Lung microvascular endothelial cell (primary cell): ENCODE measurements around the gene ROR1. TPM values are rescaled to one million over a fixed set of nuclear protein-coding genes. Genes with fewer than 3 reads are reported as not detected.

Source experiments
- DNase-seq, 2 donors: peaks; one replicate each; pipeline versions ENCODE4 v3.0.0 to v3.0.0-alpha.2; 2010; ENCODE audit warnings: low read depth in 2 of 2
- total RNA-seq: library from RNA; depleted of rRNA; stranded (reverse); fragments of >200 nt; gene quantifications from 2 replicates; pipeline ENCODE4 v1.2.1, GENCODE V29; 2014

Gene ROR1
- total RNA-seq, 1 donor from 2014 or later: under 0.01 TPM

DNA sequence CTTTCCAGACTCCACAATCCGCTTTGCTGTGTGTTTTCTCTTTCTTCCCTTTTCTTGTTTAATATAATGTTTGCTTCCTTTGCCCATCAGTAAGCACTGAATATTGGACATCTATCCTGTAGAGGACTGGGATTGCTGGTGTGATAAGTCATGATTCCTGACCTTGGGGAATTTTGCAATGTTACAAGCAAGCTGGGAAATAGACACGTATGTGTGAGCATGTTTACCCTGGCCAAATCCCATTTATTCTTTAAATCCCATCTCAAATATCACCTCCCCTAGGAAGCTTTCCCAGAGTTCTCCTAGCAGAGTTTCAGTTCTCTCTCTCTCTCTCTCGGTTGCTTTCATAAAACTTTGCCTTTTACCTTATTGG is 155.3 kb downstream of the ROR1 start:
- no peak for DNase-seq

DNA sequence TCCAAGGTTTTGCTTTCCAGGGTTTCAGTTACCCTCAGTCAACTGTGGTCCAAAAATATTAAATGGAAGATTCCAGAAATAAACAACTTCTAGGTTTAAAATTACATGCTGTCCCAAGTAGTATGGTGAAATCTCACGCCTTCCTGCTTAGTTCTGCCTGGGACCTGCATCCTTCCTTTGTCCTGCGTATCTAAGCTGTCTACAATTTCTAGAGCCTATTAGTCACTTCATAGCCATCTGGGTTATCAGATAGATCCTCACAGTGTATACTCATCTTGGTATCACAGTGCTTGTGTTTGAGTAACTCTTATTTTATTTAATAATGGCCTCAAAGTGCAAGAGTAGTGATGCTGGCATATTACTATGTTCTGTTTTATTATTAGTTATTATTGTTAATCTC is 157.7 kb downstream of the ROR1 start:
- DNase-seq: peak in 1 of 2 donors; percentile 44

DNA sequence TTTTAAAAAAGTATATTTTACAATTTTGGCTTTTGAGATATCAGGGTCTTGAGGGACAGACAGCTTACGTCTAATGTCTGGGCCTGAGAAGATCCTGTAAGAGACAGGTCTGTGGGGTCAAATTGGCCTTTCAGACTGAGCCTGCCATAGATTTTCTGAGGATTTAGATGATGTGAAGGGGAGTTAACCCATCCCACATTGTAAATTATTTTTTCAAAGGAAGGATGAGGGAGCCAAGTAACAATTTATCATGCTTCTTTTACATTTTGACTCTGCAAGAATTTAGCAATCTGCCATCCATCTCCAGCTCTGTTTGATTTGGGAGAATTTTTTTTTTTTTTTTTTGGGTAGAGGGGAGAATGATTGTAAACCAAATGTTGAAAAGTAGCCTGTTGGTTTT is 160.9 kb downstream of the ROR1 start:
- no peak for DNase-seq

DNA sequence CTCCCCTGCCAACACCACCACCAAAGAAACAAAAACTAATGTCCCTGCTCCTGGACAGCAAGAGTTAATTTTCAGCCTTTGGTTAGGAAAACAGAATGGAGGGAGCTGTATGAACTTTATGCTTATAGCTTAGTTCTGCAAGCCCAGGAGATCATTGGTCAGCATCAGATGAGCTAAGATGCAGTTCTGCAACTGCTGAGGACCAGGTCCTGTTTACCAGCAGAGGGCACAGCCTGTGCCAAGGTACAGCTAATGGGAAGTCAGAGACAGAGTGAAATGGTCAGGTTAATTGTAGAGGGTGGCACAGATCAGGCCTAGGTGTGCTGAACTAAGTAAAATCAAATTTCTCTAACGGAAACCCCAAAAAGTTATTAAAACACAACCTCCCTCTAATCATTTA is 161.3 kb downstream of the ROR1 start:
- DNase-seq: peak in 1 of 2 donors; percentile 3

DNA sequence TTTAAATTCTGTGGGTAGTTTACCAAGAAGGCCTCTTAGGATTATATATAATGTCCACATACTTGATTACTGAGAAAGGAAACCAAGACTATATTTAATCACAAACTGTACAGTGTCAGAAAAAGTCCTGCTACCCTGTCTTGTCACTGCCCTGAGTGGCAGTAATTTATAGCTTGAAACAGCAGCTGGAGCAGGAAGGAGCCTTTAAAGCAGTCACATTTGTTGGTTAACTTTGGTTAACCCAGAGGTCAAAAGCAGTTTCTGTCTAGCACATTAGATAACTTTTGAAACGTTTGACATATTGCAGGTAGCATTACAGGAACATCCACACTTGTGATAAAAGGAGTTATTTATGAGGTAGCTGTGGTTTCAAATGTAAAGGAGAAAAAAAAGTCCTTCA is 161.7 kb downstream of the ROR1 start:
- no peak for DNase-seq

DNA sequence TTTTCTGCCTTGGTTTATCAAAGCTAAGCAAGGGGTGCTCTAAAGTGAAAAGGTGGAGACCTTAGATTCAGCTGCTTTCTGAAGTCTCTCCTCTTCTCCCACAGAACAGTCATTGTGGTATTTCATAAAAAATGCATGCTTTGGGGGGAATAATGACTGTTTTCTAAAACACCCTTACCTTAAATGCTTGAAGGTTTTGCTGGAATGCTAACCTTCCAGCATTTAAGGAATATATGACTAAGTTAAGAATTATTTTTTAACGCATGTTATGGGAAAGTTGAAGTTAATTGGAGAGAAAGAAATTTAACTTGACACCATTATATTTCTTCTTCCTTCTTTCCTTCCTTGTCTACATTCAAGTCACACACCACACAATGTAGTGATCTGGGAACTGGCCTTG is 162.5 kb downstream of the ROR1 start:
- DNase-seq: no peak

DNA sequence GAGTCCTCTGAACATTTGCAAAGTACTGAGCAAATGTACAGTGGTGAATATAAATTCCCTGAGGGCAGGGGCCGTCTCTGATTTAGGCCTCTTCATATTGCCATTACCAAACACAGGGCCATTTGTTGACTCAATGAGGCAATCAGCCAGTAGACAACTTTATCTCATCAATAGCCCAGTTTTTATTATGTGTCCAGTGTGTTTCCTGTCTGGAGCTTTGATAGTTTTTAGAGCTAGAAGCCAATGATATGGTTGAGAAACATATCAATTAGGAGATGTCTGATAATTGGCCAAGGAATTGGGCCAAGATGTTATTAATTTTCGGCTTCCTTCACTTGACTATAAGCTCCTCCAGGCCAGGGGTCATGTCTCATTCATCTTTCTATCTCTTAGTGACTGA is 163.0 kb downstream of the ROR1 start:
- no peak for DNase-seq

DNA sequence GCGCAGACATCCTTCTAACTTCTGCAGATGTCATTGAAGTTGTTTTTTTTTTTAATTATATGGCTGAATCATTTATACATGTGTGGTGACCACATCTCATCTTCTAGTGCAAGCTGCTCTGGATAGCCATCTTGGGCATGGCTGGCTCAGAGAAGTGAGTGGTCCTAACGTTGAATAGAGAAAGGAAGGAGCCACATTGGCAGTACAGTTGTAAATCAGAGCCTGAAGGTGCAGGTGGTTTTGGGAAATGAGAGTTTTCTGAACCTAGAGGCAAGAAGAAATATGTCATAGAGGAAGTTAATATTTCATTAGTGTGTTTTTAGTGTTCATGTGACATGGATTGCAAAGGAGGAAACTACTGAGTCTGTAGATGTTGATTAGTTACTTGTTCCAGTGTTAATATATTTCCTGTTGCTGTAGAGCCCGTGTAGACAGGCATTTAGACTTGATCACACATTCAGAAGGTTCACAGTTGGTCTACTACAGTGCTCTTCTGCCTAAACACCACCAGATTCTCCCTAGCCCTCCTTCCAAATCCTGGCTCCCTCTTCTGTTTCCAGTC is 163.7 kb downstream of the ROR1 start:
- peak in 1 of 2 donors; percentile 11 for DNase-seq

DNA sequence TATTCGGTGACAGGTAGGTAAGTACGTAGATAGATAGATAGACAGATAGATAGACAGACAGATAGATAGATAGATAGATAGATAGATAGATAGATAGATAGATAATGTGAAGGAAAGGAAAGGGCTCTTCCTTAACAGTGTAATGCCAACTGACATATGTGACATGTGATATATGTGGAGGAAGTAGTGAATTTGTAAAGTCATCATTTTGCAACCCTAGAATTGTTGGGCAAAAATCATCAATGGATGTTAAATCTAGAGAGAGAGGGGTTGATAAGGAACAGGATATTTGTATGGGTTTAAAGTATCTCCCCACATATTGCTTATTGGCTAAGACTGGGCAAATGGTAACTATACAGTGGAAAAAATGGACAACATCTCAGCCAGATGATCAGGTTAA is 166.6 kb downstream of the ROR1 start:
- DNase-seq: no peak

DNA sequence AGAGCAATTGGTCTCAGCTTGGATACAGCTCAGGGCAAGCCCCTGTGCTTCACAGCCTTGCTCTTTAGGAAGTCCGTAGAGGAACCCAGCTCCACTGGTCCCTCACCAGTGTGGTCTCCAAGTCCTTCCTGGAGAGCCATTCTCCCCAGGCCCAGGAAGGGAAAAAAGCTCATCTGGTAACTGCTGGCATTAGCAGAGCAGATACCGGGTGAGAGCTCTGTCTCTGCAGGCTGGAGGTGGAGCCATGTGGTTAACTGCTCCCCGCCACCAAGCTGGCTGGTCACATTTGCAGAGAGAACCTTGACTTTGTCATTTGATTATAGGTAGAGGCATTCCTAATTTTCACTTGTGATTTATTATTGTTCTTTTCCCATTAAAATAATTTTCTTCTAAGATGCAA is 169.6 kb downstream of the ROR1 start:
- DNase-seq: no peak

DNA sequence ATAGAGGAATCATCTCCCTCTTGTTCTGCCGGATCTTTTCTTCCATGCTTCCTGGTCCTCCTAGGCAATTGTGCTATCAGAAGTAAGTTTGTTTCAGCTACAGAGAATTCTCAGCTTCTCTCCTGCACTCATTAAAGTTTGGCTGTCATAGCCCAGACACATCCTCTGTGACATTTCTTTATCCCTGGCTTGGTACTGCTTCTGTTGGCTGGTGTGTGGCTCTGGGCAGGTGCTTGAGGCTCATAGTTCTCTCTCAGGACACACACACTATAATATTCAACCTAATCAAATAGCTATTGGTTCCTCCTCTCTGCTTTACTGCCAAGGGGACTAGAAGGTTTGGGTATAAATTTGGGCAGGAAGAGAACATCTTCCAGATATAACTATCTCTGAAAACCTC is 172.1 kb downstream of the ROR1 start:
- no peak for DNase-seq

DNA sequence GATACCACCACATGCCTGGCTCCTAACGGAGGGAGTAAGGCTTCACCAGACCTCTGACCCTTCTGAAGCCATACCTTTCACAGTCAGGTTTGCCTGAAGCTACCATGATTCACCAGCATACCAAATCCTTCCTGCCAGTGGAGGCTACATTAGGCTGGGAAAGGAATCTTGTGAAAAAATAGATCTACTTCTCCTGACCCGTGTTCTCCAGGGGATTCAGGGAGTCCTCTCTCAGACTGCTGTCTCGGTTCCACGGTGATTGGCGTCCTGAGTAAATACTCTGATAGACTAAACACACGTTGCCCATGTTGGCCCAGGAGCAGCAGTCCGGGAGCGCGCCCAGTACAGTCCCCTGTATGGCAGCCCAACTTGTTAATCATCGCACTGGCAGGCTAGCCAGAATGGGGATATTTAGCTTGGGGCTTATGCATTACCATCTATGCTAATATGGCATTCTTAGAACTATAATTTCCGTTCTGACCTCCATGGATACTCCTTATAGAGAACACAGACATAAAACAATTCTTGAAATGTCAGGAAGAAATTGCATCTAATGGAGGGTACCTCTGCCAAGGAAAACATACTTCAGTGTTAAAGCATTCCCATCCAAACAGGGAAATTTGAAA is 173.2 kb downstream of the ROR1 start:
- peak in 1 of 2 donors; percentile 24 for DNase-seq

DNA sequence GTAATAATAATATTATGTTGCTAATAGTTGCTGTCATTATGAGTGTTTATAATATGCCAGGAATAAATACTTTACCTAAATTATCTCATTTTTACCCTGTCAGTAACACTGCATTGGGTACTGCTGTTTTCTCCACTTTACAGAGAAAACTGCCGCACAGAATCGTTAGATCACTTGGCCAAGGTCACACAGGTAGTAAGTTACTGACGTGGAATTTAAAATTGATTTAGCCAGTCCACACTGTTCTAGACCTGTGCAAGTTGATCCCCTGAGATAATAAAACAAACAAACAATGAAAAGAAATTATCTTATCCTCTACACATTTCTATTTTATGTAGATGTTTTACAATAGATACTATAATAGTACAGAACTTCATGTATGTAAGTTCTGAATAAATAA is 174.1 kb downstream of the ROR1 start:
- no peak for DNase-seq

DNA sequence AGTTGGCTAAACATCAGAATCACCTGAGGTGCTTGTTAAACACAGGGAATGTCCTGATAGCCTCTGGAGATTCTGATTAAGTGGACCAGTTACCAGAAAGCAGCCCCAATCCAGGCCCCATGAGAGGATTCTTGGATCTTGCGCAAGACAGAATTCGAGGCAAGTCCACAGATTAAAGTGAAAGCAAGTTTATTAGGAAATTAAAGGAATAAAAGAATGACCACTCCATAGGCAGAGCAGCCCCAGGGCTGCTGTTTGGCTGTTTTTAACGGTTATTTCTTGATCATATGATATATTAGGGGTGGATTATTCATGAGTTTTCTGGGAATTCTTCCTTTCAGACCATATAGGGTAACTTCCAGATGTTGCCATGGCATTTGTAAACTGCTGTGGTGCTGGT is 176.2 kb downstream of the ROR1 start:
- no peak for DNase-seq

DNA sequence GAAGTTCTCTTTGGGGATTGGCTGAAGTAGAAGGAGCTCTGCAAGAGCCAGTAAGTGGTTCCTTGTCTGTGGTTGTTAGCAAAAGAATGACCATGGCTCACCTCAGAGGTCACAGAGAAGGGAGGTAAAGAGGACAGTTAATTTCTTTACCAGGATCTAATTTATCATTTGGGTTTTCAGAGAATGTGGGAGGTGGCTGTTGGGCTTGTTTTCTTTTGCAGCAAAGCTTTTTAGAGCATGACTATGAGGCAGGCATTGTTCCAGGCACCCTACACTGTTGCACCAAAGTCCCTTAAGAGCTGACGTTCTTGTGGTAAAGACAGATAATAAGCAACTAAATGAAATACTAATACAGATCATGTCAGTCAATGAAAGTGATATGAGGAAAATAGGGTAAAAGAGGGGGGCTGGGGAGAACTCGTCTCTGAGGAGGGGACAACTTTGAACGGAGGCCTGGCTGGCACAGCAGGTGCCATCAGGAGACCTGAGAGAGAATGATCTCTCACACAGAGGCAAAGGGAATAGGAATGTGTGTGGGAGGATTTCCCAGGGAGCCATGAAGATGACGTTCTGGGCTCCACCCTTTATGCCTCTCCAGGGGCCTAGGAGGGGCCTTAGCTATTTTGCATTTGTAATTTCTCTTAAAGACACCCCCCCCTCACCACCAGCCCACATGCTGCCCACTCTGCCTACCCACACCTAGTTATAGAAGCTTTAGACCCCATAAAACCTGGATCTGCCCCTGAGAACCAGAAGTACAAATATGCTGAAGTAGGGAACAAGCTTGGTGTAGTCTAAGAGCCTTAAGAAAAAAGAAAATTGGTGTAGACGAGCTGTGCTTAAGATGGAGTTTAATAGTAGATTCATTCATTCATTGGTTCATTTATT is 177.5 kb downstream of the ROR1 start:
- DNase-seq: no peak

DNA sequence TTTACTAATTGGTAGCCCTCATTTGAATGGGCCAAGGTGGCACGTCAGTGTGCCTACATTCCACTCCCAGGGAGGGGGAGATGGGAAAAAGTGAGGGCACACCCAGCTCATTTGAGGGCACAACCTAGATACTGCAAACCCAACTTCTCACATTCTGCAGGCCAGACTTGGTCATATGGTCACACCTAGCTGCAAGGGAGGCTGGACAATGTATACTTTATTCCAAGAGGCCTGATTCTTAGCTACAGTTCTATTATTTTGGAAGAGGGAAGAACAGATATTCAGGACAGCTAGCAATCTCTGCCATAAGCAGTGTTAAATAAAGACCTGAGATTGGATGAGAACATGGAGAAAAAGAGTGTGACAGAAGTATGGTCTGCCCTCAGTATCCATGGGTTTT is 180.4 kb downstream of the ROR1 start:
- no peak for DNase-seq

DNA sequence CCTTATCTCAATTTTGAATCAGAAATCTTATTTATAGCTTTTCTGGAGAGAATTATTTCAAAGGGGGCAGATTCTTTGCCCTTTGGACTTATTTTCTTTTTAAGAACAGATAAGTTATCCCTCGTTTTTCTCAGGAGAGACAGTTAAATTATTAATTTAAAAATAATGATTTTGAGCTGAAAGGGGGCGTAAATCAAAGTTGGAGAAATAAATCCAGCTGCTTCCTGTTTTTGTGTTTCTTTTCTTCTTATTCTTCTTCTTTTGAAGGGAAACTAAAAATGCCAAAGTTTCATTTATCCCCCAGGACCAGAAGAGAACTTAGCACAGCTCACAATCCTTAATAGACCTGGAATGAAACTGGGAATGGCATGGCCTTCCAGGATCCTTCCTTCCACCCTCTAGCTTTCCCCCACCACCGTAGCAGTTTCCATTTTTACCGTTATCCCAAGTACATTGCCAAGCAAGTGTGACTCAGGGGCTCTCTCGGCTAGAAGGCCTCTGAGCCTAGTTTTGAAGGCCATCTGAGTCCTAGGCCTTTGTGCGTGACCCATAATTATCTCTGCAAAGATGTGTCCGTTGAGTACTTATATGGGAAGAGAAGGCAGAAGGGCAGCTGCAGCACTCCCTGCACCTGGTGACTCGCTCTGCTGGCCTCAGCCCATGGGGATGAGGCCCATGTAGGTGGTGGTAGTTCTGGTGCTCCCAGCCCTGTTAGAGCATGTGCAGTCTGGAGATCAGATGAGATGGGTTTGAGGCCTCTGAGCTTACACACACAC is 181.7 kb downstream of the ROR1 start:
- no peak for DNase-seq

DNA sequence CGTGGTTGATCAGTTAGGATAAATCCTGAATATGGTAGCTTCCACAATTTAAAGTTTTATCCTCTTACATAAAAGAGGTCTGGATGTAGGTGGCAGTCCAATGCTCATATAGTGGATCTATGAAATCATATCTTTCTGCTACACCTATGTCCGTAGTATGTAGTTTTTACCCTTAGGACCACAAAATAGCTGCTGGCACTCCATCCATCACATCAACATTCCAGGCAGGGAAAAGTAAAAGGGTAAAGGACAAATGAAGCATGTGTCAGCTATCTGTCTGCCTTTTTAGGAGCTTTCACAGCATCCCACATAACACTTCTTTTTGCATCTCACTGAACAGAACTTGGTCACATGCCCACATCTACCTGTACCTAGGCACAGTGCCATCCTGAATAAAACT is 184.7 kb downstream of the ROR1 start:
- no peak for DNase-seq

DNA sequence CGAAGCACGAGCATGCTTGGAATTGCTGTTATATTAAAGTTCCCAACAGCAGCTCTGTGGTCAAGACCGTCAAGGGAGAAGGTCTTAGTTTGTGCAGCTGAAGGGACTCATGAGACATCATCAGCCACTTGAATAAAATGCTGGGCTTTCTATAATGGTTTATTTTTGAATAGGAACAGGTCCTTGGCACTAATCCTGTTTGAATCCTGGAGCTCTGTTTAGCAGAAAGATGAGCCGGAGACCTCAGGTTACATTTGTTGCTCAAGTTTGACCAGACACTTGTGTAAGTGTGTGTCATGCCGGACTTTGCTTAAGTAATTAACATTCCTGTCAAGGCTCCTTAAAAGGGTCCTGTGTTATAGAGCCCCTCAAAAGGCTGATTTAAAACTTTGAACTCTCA is 186.5 kb downstream of the ROR1 start:
- no peak for DNase-seq

DNA sequence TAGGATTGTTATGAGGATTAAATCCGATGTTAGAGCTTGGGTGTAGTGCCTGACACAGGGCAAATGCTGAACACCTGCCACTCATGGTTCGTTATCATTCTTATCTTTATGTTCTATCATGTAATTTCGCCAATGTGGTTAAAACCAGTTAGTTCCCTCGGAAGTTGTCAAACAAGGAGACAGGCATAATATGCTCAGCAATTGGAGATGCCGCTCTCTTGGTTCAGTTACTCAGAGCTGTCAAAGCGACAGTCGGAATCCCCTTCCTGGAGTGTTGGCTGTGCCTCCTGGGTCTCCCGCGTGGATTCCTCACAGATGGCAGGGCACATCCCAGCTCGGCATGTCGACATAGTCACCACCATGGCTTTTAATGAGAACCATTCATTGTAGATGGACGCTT is 192.2 kb downstream of the ROR1 start:
- DNase-seq: no peak

DNA sequence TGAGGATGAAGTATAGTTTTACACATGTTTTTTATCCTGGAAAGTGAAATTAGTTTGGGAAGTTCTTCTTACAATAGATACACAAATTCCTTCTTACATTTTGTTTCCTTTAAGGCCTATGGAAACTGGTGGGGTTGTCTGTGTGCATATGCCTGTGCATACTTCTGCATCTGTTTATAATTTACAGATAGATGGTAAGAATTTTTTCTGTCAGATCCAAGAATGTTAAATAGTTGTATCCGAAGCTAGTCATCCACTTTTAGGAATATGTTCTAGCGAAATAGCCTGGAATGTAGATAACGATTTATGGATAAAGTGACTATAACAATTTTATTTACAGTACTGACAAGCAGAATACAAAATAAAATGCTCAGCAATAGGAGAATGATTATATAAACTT is 194.1 kb downstream of the ROR1 start:
- no peak for DNase-seq
